ENCODE data around the gene ISCA1. TPM values are rescaled to one million over a fixed set of nuclear protein-coding genes. Genes with fewer than 3 reads are reported as not detected.

ISCA1 gene
- total RNA-seq, 1 experiment from 2014 or later, result 28.8 TPM

- TF ChIP-seq EZH2 (IDR thresholded peaks at IDR 0.05; ENCODE audit: low read length, unreplicated experiment), result no peak
- TF ChIP-seq CTCF (conservative IDR thresholded peaks at IDR 0.05; ENCODE audit: low read depth, low read length), result no peak; the same call in 1 of the 2 replicates
- no peak for TF ChIP-seq EZH2phosphoT487 (IDR thresholded peaks at IDR 0.05; ENCODE audit: borderline replicate concordance, low read length)
- intact Hi-C loops (cut with micrococcal nuclease), result no loop called here
- Histone ChIP-seq H3K4me2 (ENCODE audit: low read length) (no peak overlapping the region), H3K4me3 (ENCODE audit: low read length) (no peak overlapping the region), H3K9me3 (ENCODE audit: low read length) (no peaks in the 10 kb centered on the region), H3F3A (ENCODE audit: low read length, unreplicated experiment) (no peaks in the 10 kb centered on the region), H3K27ac (ENCODE audit: low read length) (no peak overlapping the region), H3K27me3 (ENCODE audit: low read length) (no peaks in the 10 kb centered on the region), H3K9me2 (replicated peaks; ENCODE audit: low read length) (no peaks in the 10 kb centered on the region), H3K4me1 (ENCODE audit: insufficient read depth, low read length) (peaks cover 5% of the 10 kb centered on the region), H3K36me3 (ENCODE audit: low read depth, low read length) (peaks cover 36% of the 10 kb centered on the region), H3K9ac (ENCODE audit: low read length) (no peak overlapping the region), H4K20me1 (ENCODE audit: low read length) (peaks cover 31% of the 10 kb centered on the region), H3K79me2 (ENCODE audit: low read length) (peaks cover 74% of the 10 kb centered on the region), H2AFZ (ENCODE audit: low read length) (no peak overlapping the region)
- ChIA-PET POLR2A (ENCODE audit: unreplicated experiment) (no interaction called here), CTCF (no interaction called here)
- no peak for ATAC-seq
- no TSS peak for BruUV-seq (replicated peaks)
- DNase-seq, result no peak
These were observed 6.4 kb downstream of the ISCA1 start for GRCh38 chr9:86275962-86276361.

GRCh38 chr9:86274821-86275643 lies 7.3 kb downstream of the ISCA1 start:
- no peak for DNase-seq
- Histone ChIP-seq H3K4me1 (ENCODE audit: insufficient read depth, low read length) (no peaks in the 10 kb centered on the region), H3K4me2 (ENCODE audit: low read length) (no peak overlapping the region), H3K4me3 (ENCODE audit: low read length) (no peak overlapping the region), H3K79me2 (ENCODE audit: low read length) (peaks cover 64% of the 10 kb centered on the region), H3K27me3 (ENCODE audit: low read length) (no peaks in the 10 kb centered on the region), H3K27ac (ENCODE audit: low read length) (no peak overlapping the region), H3K36me3 (ENCODE audit: low read depth, low read length) (peaks cover 36% of the 10 kb centered on the region), H2AFZ (ENCODE audit: low read length) (no peak overlapping the region), H3K9ac (ENCODE audit: low read length) (no peak overlapping the region), H3K9me2 (replicated peaks; ENCODE audit: low read length) (no peaks in the 10 kb centered on the region), H4K20me1 (ENCODE audit: low read length) (peaks cover 27% of the 10 kb centered on the region), H3K9me3 (ENCODE audit: low read length) (no peaks in the 10 kb centered on the region), H3F3A (ENCODE audit: low read length, unreplicated experiment) (no peaks in the 10 kb centered on the region)
- TF ChIP-seq CTCF (conservative IDR thresholded peaks at IDR 0.05; ENCODE audit: low read depth, low read length) (no peak), EZH2phosphoT487 (IDR thresholded peaks at IDR 0.05; ENCODE audit: borderline replicate concordance, low read length) (no peak), EZH2 (IDR thresholded peaks at IDR 0.05; ENCODE audit: low read length, unreplicated experiment) (no peak)
- CTCF ChIA-PET, result no interaction called here
- intact Hi-C loops (cut with micrococcal nuclease), result no loop called here
- no TSS peak for BruUV-seq (replicated peaks)
- POLR2A ChIA-PET (ENCODE audit: unreplicated experiment), result no interaction called here
- no peak for ATAC-seq

- ATAC-seq (no peak), DNase-seq (no peak)
- Histone ChIP-seq H3K4me3 (ENCODE audit: low read length) (no peak overlapping the region), H3K79me2 (ENCODE audit: low read length) (peaks cover 41% of the 10 kb centered on the region), H3F3A (ENCODE audit: low read length, unreplicated experiment) (no peaks in the 10 kb centered on the region), H3K4me2 (ENCODE audit: low read length) (no peak overlapping the region), H3K36me3 (ENCODE audit: low read depth, low read length) (peaks cover 36% of the 10 kb centered on the region), H3K9me3 (ENCODE audit: low read length) (no peaks in the 10 kb centered on the region), H3K9me2 (replicated peaks; ENCODE audit: low read length) (no peaks in the 10 kb centered on the region), H2AFZ (ENCODE audit: low read length) (no peak overlapping the region), H3K27ac (ENCODE audit: low read length) (no peak overlapping the region), H3K4me1 (ENCODE audit: insufficient read depth, low read length) (no peaks in the 10 kb centered on the region), H3K27me3 (ENCODE audit: low read length) (no peaks in the 10 kb centered on the region), H4K20me1 (ENCODE audit: low read length) (0 out of 2 replicates have a peak, but pooled peaks cover 6% of the 10 kb centered on the region), H3K9ac (ENCODE audit: low read length) (no peak overlapping the region)
- ChIA-PET CTCF (no interaction called here), POLR2A (ENCODE audit: unreplicated experiment) (no interaction called here)
- no peak for TF ChIP-seq EZH2phosphoT487 (IDR thresholded peaks at IDR 0.05; ENCODE audit: borderline replicate concordance, low read length)
- no peak for TF ChIP-seq CTCF (conservative IDR thresholded peaks at IDR 0.05; ENCODE audit: low read depth, low read length)
- TF ChIP-seq EZH2 (IDR thresholded peaks at IDR 0.05; ENCODE audit: low read length, unreplicated experiment), result no peak
- BruUV-seq (replicated peaks), result no TSS peak
- intact Hi-C loops (cut with micrococcal nuclease), result no loop called here
These were observed 10.1 kb downstream of the ISCA1 start for GRCh38 chr9:86272221-86272620.
